B cell (primary cell): ENCODE data around the gene RIPOR2. TPM values are rescaled to one million over a fixed set of nuclear protein-coding genes. Genes with fewer than 3 reads are reported as not detected.

Source experiments
- ATAC-seq: fragments of 200-7000 bp; cut with Tn5 transposase; one replicate; pipeline ENCODE4 v1.10.0; 2021; ENCODE audit warnings: low read depth, mild to moderate bottlenecking, moderate number of reproducible peaks, moderate library complexity
- CTCF ChIA-PET: fragments of 350-600 bp; sonication (Branson Sonifier 250); formaldehyde crosslinking; loops from one replicate; lab custom pipeline; 2021; ENCODE audit warnings: antibody characterized with exemption, inconsistent platforms; lab: Charles Lee
- POLR2A ChIA-PET: fragments of 350-600 bp; sonication (Branson Sonifier 250); formaldehyde crosslinking; loops from one replicate; lab custom pipeline; 2021; ENCODE audit warnings: antibody characterized with exemption; lab: Charles Lee
- DNase-seq: peaks from one replicate; pipeline ENCODE4 v3.0.0; 2013
- H2AFZ ChIP-seq: 2 replicates; pipeline ENCODE4 v1.6.1; 2012; ENCODE audit warnings: mild to moderate bottlenecking, low read depth, low read length; ENCODE audit not compliant: insufficient read depth, poor library complexity, severe bottlenecking
- H3K27ac ChIP-seq, 2 donors: 1 replicate in 1 of 2; 2 replicates in 1 of 2; pipeline ENCODE4 v1.5.1; 2012 to 2013; ENCODE audit warnings: low read length in 2 of 2, mild to moderate bottlenecking in 2 of 2, moderate library complexity in 1 of 2
- H3K27me3 ChIP-seq, 4 experiments: fragments of 200-600 bp in 1 of 4; sonication (generic) in 1 of 4; replicated peaks in 1 of 4; 1 replicate in 2 of 4; 2 replicates in 2 of 4; pipeline versions ENCODE4 v1.6.1 to v1.7.0; 2013 to 2016; ENCODE audit warnings: low read length in 3 of 4, mild to moderate bottlenecking in 2 of 4, mixed read lengths in 1 of 4, moderate library complexity in 1 of 4; ENCODE audit not compliant: insufficient read depth in 4 of 4, control insufficient read depth in 3 of 4; ENCODE audit errors: control extremely low read depth in 1 of 4
- H3K36me3 ChIP-seq, 2 experiments: replicated peaks in 1 of 2; 1 replicate in 1 of 2; 2 replicates in 1 of 2; pipeline versions ENCODE4 v1.6.1 to v1.7.1; 2013; ENCODE audit warnings: low read length in 1 of 2; ENCODE audit not compliant: insufficient read depth in 2 of 2, control insufficient read depth in 1 of 2; ENCODE audit errors: control extremely low read depth in 1 of 2, extremely low read depth in 1 of 2
- H3K4me1 ChIP-seq, 2 donors: fragments of 200-600 bp in 1 of 2; sonication (generic) in 1 of 2; 1 replicate in 1 of 2; 2 replicates in 1 of 2; pipeline versions ENCODE4 v1.5.1 to v1.6.1; 2013 to 2017; ENCODE audit warnings: low read length in 2 of 2; ENCODE audit not compliant: control insufficient read depth in 2 of 2, insufficient read depth in 2 of 2
- H3K4me2 ChIP-seq: replicated peaks from 2 replicates; pipeline ENCODE3; 2012; ENCODE audit warnings: mild to moderate bottlenecking, low read depth, low read length; ENCODE audit not compliant: poor library complexity, severe bottlenecking
- H3K4me3 ChIP-seq, 5 experiments: fragments of 200-600 bp in 1 of 5; sonication (generic) in 1 of 5; 1 replicate in 3 of 5; 2 replicates in 2 of 5; pipeline versions ENCODE4 v1.5.1 to v1.7.0; 2011 to 2016; ENCODE audit warnings: low read length in 4 of 5, mild to moderate bottlenecking in 4 of 5, low read depth in 2 of 5, control low read depth in 1 of 5, moderate library complexity in 1 of 5; ENCODE audit not compliant: insufficient read depth in 1 of 5; ENCODE audit errors: control extremely low read depth in 1 of 5, extremely low read depth in 1 of 5
- H3K79me2 ChIP-seq: fragments of 200-600 bp; sonication (generic); one replicate; pipeline ENCODE4 v1.6.0; 2016; ENCODE audit warnings: low read length; ENCODE audit not compliant: control insufficient read depth, insufficient read depth
- H3K9ac ChIP-seq: fragments of 200-600 bp; sonication (generic); 2 replicates; pipeline ENCODE4 v1.6.1; 2017; ENCODE audit warnings: mild to moderate bottlenecking, low read length, moderate library complexity
- H3K9me3 ChIP-seq, 3 donors: one replicate each; pipeline versions ENCODE4 v1.6.1 to v1.7.1; 2013; ENCODE audit warnings: low read length in 2 of 3; ENCODE audit not compliant: control insufficient read depth in 2 of 3, insufficient read depth in 1 of 3; ENCODE audit errors: control extremely low read depth in 1 of 3
- H4K20me1 ChIP-seq: 2 replicates; pipeline ENCODE4 v1.6.0; 2012; ENCODE audit warnings: mild to moderate bottlenecking, low read length; ENCODE audit not compliant: insufficient read depth, control insufficient read depth, poor library complexity, severe bottlenecking
- H3K27ac Mint-ChIP-seq: one replicate; pipeline ENCODE4 v1.8.0; 2021; ENCODE audit warnings: mixed read lengths
- H3K27me3 Mint-ChIP-seq: one replicate; pipeline ENCODE4 v1.8.0; 2021; ENCODE audit warnings: mixed read lengths
- H3K4me1 Mint-ChIP-seq: one replicate; pipeline ENCODE4 v1.8.0; 2021; ENCODE audit warnings: mixed read lengths
- H3K4me3 Mint-ChIP-seq: one replicate; pipeline ENCODE4 v1.8.0; 2021; ENCODE audit warnings: mixed read lengths
- H3K9me3 Mint-ChIP-seq: one replicate; pipeline ENCODE4 v1.8.0; 2022; ENCODE audit warnings: mixed read lengths; ENCODE audit not compliant: insufficient read depth
- EZH2 ChIP-seq: IDR thresholded peaks from 2 replicates; pipeline ENCODE4 v1.6.1; 2012; ENCODE audit warnings: borderline replicate concordance, low read depth, mild to moderate bottlenecking, moderate library complexity, low read length; ENCODE audit not compliant: insufficient read depth, poor library complexity, severe bottlenecking
- WGBS: methylation state at CpG from one replicate; pipeline ENCODE4 v1.1.5; 2013; ENCODE audit warnings: missing lambda C conversion rate; ENCODE audit not compliant: insufficient coverage; 5-methylcytosine and 5-hydroxymethylcytosine counted together
- intact Hi-C: fragments of 100-400 bp; cut with micrococcal nuclease; formaldehyde crosslinking; loops from one replicate; pipeline ENCODE4 v1.10.0; 2022
- polyA plus RNA-seq: library from polyadenylated mRNA; depleted of rRNA; stranded (reverse); fragments of >200 nt; gene quantifications from 2 replicates; pipeline ENCODE4 v1.2.3, GENCODE V29; 2012
- total RNA-seq, 2 donors: library from RNA; stranded (reverse); fragments of 120-200 nt in 1 of 2; gene quantifications; 1 replicate in 1 of 2; 2 replicates in 1 of 2; pipeline versions ENCODE4 v1.2.3 to v1.2.4, GENCODE V29; 2013 to 2022
- TF ChIP-seq, protein P1 (sequence below): fragments of 200-600 bp; IDR thresholded peaks from one replicate; pipeline ENCODE4 v1.8.0; 2022; ENCODE audit warnings: antibody characterized with exemption, mild to moderate bottlenecking

RIPOR2 gene
- total and polyA plus RNA-seq, 2 donors (not counting 1 experiment from before 2014, with no cell fraction given): 300 to 430 TPM

DNA sequence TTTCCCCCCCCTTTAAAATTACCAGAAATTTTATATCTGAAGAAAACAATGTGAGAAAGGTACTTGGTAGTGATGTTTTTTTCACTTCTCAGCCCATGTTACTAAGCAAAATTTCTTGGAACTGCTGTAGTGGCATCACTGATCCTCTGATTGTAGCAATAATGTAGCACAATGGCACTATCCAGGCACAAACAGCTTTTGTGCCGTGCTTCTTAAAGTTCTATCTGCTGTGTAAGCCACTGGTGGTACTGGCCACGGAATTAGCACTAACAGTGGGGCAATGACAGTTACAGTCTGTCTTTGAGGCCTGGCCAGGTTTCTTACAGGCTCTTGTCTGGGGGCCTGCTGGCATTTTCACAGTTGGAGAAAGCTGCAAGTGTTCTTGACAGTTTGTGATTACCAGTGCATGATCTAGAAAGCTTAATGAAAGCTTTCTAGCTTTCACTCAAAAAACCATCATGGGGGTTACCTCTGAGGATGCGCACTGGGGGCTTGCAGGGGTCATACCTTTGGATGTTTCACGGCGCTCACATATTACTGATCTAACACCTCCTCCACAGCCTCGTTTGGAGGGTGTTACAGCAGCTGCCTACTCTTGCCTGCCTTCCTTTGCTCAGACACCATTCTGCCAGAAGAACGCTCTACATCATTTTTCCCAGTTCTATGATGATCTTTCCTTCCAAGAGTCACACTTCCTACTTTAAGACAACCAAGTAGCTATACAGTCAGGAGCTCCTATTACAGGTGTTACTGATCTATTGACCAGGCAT is 78.7 kb downstream of the RIPOR2 start:
- Histone ChIP-seq H3K27me3 (no peaks in the 10 kb centered on the region), H3K79me2 (peaks cover 59% of the 10 kb centered on the region), H3K27ac (peak overlapping the region; percentile 81 to 88), H3K4me3 (no peak overlapping the region), H4K20me1 (peaks cover 45% of the 10 kb centered on the region), H3K9me3 (no peaks in the 10 kb centered on the region), H2AFZ (no peak overlapping the region), H3K9ac (peak overlapping the region; percentile 16), H3K36me3 (peaks cover 38 to 98% of the 10 kb centered on the region in 2 experiments), H3K4me1 (peaks cover 74 to 77% of the 10 kb centered on the region in 2 donors), H3K4me2 (peak overlapping the region; percentile 60)
- H3K4me1 Mint-ChIP-seq: peaks cover 70% of the 10 kb centered on the region
- intact Hi-C loops: loop anchor here (1.0 kb wide), 3 partner anchors 135 to 213 kb away; no protein-coding TSS in a partner anchor
- TF ChIP-seq EZH2: no peak
- TF ChIP-seq, protein P1, sequence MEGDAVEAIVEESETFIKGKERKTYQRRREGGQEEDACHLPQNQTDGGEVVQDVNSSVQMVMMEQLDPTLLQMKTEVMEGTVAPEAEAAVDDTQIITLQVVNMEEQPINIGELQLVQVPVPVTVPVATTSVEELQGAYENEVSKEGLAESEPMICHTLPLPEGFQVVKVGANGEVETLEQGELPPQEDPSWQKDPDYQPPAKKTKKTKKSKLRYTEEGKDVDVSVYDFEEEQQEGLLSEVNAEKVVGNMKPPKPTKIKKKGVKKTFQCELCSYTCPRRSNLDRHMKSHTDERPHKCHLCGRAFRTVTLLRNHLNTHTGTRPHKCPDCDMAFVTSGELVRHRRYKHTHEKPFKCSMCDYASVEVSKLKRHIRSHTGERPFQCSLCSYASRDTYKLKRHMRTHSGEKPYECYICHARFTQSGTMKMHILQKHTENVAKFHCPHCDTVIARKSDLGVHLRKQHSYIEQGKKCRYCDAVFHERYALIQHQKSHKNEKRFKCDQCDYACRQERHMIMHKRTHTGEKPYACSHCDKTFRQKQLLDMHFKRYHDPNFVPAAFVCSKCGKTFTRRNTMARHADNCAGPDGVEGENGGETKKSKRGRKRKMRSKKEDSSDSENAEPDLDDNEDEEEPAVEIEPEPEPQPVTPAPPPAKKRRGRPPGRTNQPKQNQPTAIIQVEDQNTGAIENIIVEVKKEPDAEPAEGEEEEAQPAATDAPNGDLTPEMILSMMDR: no peak
- ATAC-seq (no peak), DNase-seq (no peak)
- no peaks in the 10 kb centered on the region for H3K27me3 Mint-ChIP-seq
- H3K4me3 Mint-ChIP-seq: peak overlapping the region; percentile 24
- H3K27ac Mint-ChIP-seq: peak overlapping the region; percentile 97
- 55% methylated on average over 7 of the region's 7 CpGs for WGBS
- no peaks in the 10 kb centered on the region for H3K9me3 Mint-ChIP-seq
- POLR2A ChIA-PET: interaction anchor here (0.8 to 5.3 kb wide), 4 partner anchors 79 to 161 kb away, joined by 4 to 24 read pairs (median 12); partner anchors contain the start of genes C6orf62 and RIPOR2
- CTCF ChIA-PET: interaction anchor here (0.8 to 7.5 kb wide), 35 partner anchors 10 to 275 kb away, joined by 3 to 216 read pairs (median 7); partner anchors contain the start of gene RIPOR2

DNA sequence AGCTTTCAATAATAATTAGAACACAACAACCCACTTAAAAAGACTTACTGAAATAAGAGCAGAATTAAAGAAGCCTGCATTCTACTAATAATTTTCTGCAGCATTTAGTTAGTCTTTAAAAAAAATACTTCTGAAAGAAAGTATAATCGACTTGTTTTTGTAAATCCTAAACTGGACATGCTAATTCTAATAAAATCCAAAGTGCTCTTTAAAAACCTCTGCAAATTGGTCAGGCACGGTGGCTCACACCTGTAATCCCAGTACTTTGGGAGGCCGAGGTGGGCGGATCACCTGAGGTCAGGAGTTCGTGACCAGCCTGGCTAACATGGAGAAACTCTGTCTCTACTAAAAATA is 79.5 kb downstream of the RIPOR2 start:
- Histone ChIP-seq H3K27me3 (no peaks in the 10 kb centered on the region), H3K27ac (peak overlapping the region; percentile 81 to 88), H3K4me1 (peaks cover 67 to 68% of the 10 kb centered on the region in 2 donors), H3K79me2 (peaks cover 61% of the 10 kb centered on the region), H3K4me3 (no peak overlapping the region), H3K36me3 (peaks cover 38 to 96% of the 10 kb centered on the region in 2 experiments), H4K20me1 (peaks cover 42% of the 10 kb centered on the region), H3K9me3 (no peaks in the 10 kb centered on the region), H3K4me2 (peak overlapping the region; percentile 60), H2AFZ (no peak overlapping the region), H3K9ac (no peak overlapping the region)
- TF ChIP-seq, protein P1: peak; percentile 12
- no peak for TF ChIP-seq EZH2
- H3K9me3 Mint-ChIP-seq: no peaks in the 10 kb centered on the region
- H3K27ac Mint-ChIP-seq: peak overlapping the region; percentile 97
- 72% methylated on average over 4 of the region's 5 CpGs for WGBS
- CTCF ChIA-PET: interaction anchor here (0.7 to 7.5 kb wide), 54 partner anchors 10 to 274 kb away, joined by 3 to 216 read pairs (median 5); partner anchors contain the start of gene RIPOR2
- H3K4me1 Mint-ChIP-seq: peaks cover 65% of the 10 kb centered on the region
- peak overlapping the region; percentile 46 for H3K4me3 Mint-ChIP-seq
- ATAC-seq (no peak), DNase-seq (no peak)
- intact Hi-C loops: loop anchor here (1.0 kb wide), 3 partner anchors 136 to 214 kb away; no protein-coding TSS in a partner anchor
- POLR2A ChIA-PET: interaction anchor here (1.0 to 5.3 kb wide), 3 partner anchors 79 to 198 kb away, joined by 3 to 24 read pairs (median 19); partner anchors contain the start of gene RIPOR2
- no peaks in the 10 kb centered on the region for H3K27me3 Mint-ChIP-seq
